SK-N-SH (cell line): Measurements from ENCODE around the gene MYO16. TPM values are rescaled to one million over a fixed set of nuclear protein-coding genes. Genes with fewer than 3 reads are reported as not detected.

ENCODE experiments used
- CTCF ChIA-PET: fragments of 300-600, 350-600 bp; formaldehyde crosslinking; extraction: SDS; loops from one replicate; lab custom pipeline; 2021; lab: Yijun Ruan, JAX
- POLR2A ChIA-PET: fragments of 350-600 bp; sonication (Branson Sonifier 250); formaldehyde crosslinking; extraction: SDS; loops from one replicate; lab custom pipeline; 2020; ENCODE audit warnings: antibody characterized with exemption, inconsistent platforms; lab: Yijun Ruan, JAX
- DNase-seq: peaks from one replicate; pipeline ENCODE4 v3.0.0; 2012
- H2AFZ ChIP-seq: fragments of 200-600 bp; sonication (generic); 2 replicates; pipeline ENCODE4 v1.8.1; 2016; ENCODE audit warnings: antibody characterized with exemption, mild to moderate bottlenecking, low read depth
- H3F3A ChIP-seq: fragments of 200-600 bp; sonication (generic); replicated peaks from 2 replicates; pipeline ENCODE3; 2016; ENCODE audit warnings: antibody characterized with exemption, mild to moderate bottlenecking; ENCODE audit not compliant: insufficient read depth
- H3K27ac ChIP-seq, 2 experiments: fragments of 200-500 bp in 1 of 2; fragments of 200-600 bp in 1 of 2; sonication (Bioruptor generic) in 1 of 2; sonication (generic), shearing (Covaris generic) in 1 of 2; 2 replicates each; pipeline versions ENCODE4 v1.5.1 to v1.6.1; 2014 to 2016; ENCODE audit warnings: low read depth in 2 of 2, inconsistent platforms in 1 of 2, low read length in 1 of 2, mild to moderate bottlenecking in 1 of 2, mixed read lengths in 1 of 2
- H3K27me3 ChIP-seq: fragments of 200-600 bp; sonication (generic), shearing (Covaris generic); 2 replicates; pipeline ENCODE4 v1.6.1; 2016; ENCODE audit warnings: mixed run types; ENCODE audit not compliant: insufficient read depth
- H3K36me3 ChIP-seq, 2 experiments: fragments of 200-500 bp in 1 of 2; fragments of 200-600 bp in 1 of 2; sonication (Bioruptor generic) in 1 of 2; sonication (generic) in 1 of 2; replicated peaks in 1 of 2; 2 replicates each; pipeline versions ENCODE3 to v1.5.1; 2014 to 2016; ENCODE audit warnings: low read length in 1 of 2, mild to moderate bottlenecking in 1 of 2; ENCODE audit not compliant: insufficient read depth in 2 of 2, control insufficient read depth in 1 of 2
- H3K4me1 ChIP-seq, 2 experiments: fragments of 200-500 bp in 1 of 2; fragments of 200-600 bp in 1 of 2; sonication (Bioruptor generic) in 1 of 2; sonication (generic), shearing (Covaris generic) in 1 of 2; 2 replicates each; pipeline versions ENCODE4 v1.5.1 to v1.6.1; 2014 to 2016; ENCODE audit warnings: low read depth in 1 of 2, low read length in 1 of 2, mixed run types in 1 of 2; ENCODE audit not compliant: insufficient read depth in 2 of 2, control insufficient read depth in 1 of 2
- H3K4me2 ChIP-seq: fragments of 200-600 bp; sonication (generic), shearing (Covaris generic); 2 replicates; pipeline ENCODE4 v1.6.1; 2017; ENCODE audit warnings: mixed run types
- H3K4me3 ChIP-seq, 2 experiments: fragments of 200-500 bp in 1 of 2; fragments of 200-600 bp in 1 of 2; sonication (Bioruptor generic) in 1 of 2; sonication (generic), shearing (Covaris generic) in 1 of 2; 2 replicates each; pipeline versions ENCODE4 v1.5.1 to v1.8.1; 2014 to 2016; ENCODE audit warnings: low read depth in 2 of 2, inconsistent platforms in 1 of 2, low read length in 1 of 2, mild to moderate bottlenecking in 1 of 2, mixed read lengths in 1 of 2, moderate library complexity in 1 of 2
- H3K79me2 ChIP-seq: fragments of 200-600 bp; sonication (generic); 2 replicates; pipeline ENCODE4 v1.8.1; 2017; ENCODE audit warnings: mild to moderate bottlenecking; ENCODE audit not compliant: insufficient read depth
- H3K9ac ChIP-seq: fragments of 200-600 bp; sonication (generic); 2 replicates; pipeline ENCODE4 v1.6.1; 2017; ENCODE audit warnings: mixed run types
- H3K9me2 ChIP-seq: fragments of 200-600 bp; sonication (generic); 2 replicates; pipeline ENCODE4 v1.6.1; 2017; ENCODE audit warnings: mixed run types
- H3K9me3 ChIP-seq: fragments of 200-600 bp; sonication (generic); 2 replicates; pipeline ENCODE4 v1.6.1; 2017; ENCODE audit warnings: mixed run types, mild to moderate bottlenecking, moderate library complexity
- H4K20me1 ChIP-seq: fragments of 200-600 bp; sonication (generic); 2 replicates; pipeline ENCODE4 v1.6.1; 2017; ENCODE audit warnings: mild to moderate bottlenecking, mixed run types; ENCODE audit not compliant: insufficient read depth
- ELF1 ChIP-seq: IDR thresholded peaks from 2 replicates; pipeline ENCODE4 v1.4.0; 2012
- EP300 ChIP-seq, 2 experiments: IDR thresholded peaks; 2 replicates each; pipeline versions ENCODE4 v1.4.0 to v1.6.1; 2012; ENCODE audit warnings: borderline replicate concordance in 1 of 2, low read depth in 1 of 2, low read length in 1 of 2
- EZH2phosphoT487 ChIP-seq: fragments of 200-600 bp; sonication (generic); IDR thresholded peaks from 2 replicates; pipeline ENCODE4 v1.6.1; 2017; ENCODE audit warnings: low read depth, mixed run types, mild to moderate bottlenecking, antibody characterized with exemption, moderate library complexity, borderline replicate concordance
- FOXM1 ChIP-seq: IDR thresholded peaks from 2 replicates; pipeline ENCODE4 v1.4.0; 2012; ENCODE audit warnings: low read depth, mild to moderate bottlenecking
- GABPA ChIP-seq: IDR thresholded peaks from 2 replicates; pipeline ENCODE4 v1.4.0; 2012; ENCODE audit warnings: low read depth, mild to moderate bottlenecking
- JUND ChIP-seq: IDR thresholded peaks from 2 replicates; pipeline ENCODE4 v1.4.0; 2012
- NFIC ChIP-seq: IDR thresholded peaks from 2 replicates; pipeline ENCODE4 v1.4.0; 2012; ENCODE audit warnings: borderline replicate concordance
- NRF1 ChIP-seq: IDR thresholded peaks from 2 replicates; pipeline ENCODE4 v1.6.1; 2012; ENCODE audit warnings: low read depth, mild to moderate bottlenecking, low read length
- RAD21 ChIP-seq: IDR thresholded peaks from 2 replicates; pipeline ENCODE4 v1.6.1; 2012; ENCODE audit warnings: mild to moderate bottlenecking, low read length
- RCOR1 ChIP-seq: fragments of 150-350 bp; IDR thresholded peaks from 2 replicates; pipeline ENCODE4 v1.6.1; 2017; ENCODE audit warnings: antibody characterized with exemption, low read length
- SIN3A ChIP-seq: IDR thresholded peaks from 2 replicates; pipeline ENCODE4 v1.6.1; 2012; ENCODE audit warnings: low read depth, mild to moderate bottlenecking, low read length, moderate library complexity, borderline replicate concordance
- SMC3 ChIP-seq: IDR thresholded peaks from 2 replicates; pipeline ENCODE4 v1.6.1; 2012; ENCODE audit warnings: low read depth, low read length, improper control_type of control experiment
- TAF1 ChIP-seq: IDR thresholded peaks from 2 replicates; pipeline ENCODE4 v1.6.1; 2012; ENCODE audit warnings: low read depth, mild to moderate bottlenecking, low read length, moderate library complexity, borderline replicate concordance
- WGBS: methylation state at CpG from one replicate; pipeline ENCODE4 v1.1.6; 2017; ENCODE audit warnings: low lambda C conversion rate; 5-methylcytosine and 5-hydroxymethylcytosine counted together
- polyA plus RNA-seq, 3 experiments: library from polyadenylated mRNA; depleted of rRNA; stranded (reverse); fragments of >200 nt; gene quantifications; 2 replicates each; pipeline ENCODE4 v1.2.3, GENCODE V29; 2012
- TF ChIP-seq, protein P1 (sequence below): IDR thresholded peaks from 2 replicates; pipeline ENCODE4 v1.4.0; 2012; ENCODE audit warnings: low read depth, borderline replicate concordance
- TF ChIP-seq, protein P2 (sequence below): fragments of 150-350 bp; IDR thresholded peaks from 2 replicates; pipeline ENCODE4 v1.6.1; 2016; ENCODE audit warnings: mild to moderate bottlenecking, low read depth, low read length
- TF ChIP-seq, protein P3 (sequence below): IDR thresholded peaks from 2 replicates; pipeline ENCODE4 v1.4.0; 2012; ENCODE audit warnings: low read depth, borderline replicate concordance
- TF ChIP-seq, protein P4 (sequence below): IDR thresholded peaks from 2 replicates; pipeline ENCODE4 v1.6.1; 2012; ENCODE audit warnings: mild to moderate bottlenecking, low read depth, low read length, moderate library complexity

The MYO16 gene
- polyA plus RNA-seq, 1 of the 3 experiments (the other 2 are of a cell fraction), result 0.07 TPM

DNA sequence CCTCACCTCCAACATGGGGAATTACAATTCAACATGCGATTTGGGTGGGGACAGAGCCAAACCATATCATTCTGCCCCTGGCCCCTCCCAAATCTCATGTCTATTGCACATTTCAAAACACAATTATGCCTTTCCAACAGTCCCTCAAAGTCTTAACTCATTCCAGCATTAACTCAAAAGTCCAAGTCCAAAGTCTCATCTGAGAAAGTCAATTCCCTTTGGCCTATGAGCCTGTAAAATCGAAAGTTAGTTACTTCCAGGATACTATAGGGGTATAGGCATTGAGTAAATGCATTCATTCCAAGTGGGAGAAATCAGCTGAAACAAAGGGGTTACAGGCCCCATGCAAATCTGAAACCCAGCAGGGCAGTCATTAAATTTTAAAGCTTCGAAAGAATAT is 598.8 kb downstream of the MYO16 start (continued):
- TF ChIP-seq EZH2phosphoT487 (no peak), FOXM1 (no peak), JUND (no peak), ELF1 (no peak)
- TF ChIP-seq, protein P1, sequence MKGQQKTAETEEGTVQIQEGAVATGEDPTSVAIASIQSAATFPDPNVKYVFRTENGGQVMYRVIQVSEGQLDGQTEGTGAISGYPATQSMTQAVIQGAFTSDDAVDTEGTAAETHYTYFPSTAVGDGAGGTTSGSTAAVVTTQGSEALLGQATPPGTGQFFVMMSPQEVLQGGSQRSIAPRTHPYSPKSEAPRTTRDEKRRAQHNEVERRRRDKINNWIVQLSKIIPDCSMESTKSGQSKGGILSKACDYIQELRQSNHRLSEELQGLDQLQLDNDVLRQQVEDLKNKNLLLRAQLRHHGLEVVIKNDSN, result no peak

DNA sequence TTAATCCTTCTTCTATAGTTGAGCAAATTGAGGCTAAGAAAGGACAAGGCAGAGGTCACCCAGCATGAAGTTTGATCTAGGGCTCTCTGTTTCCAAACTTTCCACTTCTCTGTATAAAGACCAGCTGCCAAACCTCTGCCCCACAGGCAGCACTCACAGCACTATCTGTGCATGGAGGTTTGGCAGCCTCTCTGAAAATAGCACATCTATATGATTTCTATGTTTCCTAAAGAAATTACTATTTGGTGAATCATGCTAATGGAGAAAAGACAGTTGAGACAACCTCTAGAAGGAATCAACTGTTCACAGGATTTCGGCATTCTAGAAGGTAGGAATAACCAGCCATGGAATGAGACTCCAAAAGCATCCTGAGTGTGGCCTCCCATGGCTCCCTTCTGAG is 602.5 kb downstream of the MYO16 start:
- Histone ChIP-seq H3K36me3 (no peaks in the 10 kb centered on the region), H3K9me2 (no peaks in the 10 kb centered on the region), H2AFZ (no peak overlapping the region), H3K4me2 (no peak overlapping the region), H3K79me2 (no peaks in the 10 kb centered on the region), H4K20me1 (no peaks in the 10 kb centered on the region), H3K27ac (no peak overlapping the region), H3K9ac (no peak overlapping the region), H3K4me1 (no peaks in the 10 kb centered on the region), H3F3A (no peaks in the 10 kb centered on the region), H3K9me3 (no peaks in the 10 kb centered on the region), H3K27me3 (no peaks in the 10 kb centered on the region), H3K4me3 (no peak overlapping the region)
- ChIA-PET POLR2A (no interaction called here), CTCF (no interaction called here)
- 92% methylated on average over 1 of the region's 1 CpG for WGBS
- TF ChIP-seq, protein P2, sequence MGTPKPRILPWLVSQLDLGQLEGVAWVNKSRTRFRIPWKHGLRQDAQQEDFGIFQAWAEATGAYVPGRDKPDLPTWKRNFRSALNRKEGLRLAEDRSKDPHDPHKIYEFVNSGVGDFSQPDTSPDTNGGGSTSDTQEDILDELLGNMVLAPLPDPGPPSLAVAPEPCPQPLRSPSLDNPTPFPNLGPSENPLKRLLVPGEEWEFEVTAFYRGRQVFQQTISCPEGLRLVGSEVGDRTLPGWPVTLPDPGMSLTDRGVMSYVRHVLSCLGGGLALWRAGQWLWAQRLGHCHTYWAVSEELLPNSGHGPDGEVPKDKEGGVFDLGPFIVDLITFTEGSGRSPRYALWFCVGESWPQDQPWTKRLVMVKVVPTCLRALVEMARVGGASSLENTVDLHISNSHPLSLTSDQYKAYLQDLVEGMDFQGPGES, result no peak
- no peak for TF ChIP-seq NRF1
- TF ChIP-seq NFIC, result no peak
- TF ChIP-seq RAD21, result no peak
- no peak for TF ChIP-seq SMC3
- TF ChIP-seq RCOR1, result no peak
- TF ChIP-seq FOXM1, result no peak
- TF ChIP-seq SIN3A, result no peak
- TF ChIP-seq GABPA, result no peak
- TF ChIP-seq EP300 (IDR thresholded peaks at IDR 0.05; ENCODE audit: borderline replicate concordance in 1 of 2, low read depth in 1 of 2, low read length in 1 of 2), result no peak
- no peak for TF ChIP-seq TAF1
- TF ChIP-seq, protein P3, sequence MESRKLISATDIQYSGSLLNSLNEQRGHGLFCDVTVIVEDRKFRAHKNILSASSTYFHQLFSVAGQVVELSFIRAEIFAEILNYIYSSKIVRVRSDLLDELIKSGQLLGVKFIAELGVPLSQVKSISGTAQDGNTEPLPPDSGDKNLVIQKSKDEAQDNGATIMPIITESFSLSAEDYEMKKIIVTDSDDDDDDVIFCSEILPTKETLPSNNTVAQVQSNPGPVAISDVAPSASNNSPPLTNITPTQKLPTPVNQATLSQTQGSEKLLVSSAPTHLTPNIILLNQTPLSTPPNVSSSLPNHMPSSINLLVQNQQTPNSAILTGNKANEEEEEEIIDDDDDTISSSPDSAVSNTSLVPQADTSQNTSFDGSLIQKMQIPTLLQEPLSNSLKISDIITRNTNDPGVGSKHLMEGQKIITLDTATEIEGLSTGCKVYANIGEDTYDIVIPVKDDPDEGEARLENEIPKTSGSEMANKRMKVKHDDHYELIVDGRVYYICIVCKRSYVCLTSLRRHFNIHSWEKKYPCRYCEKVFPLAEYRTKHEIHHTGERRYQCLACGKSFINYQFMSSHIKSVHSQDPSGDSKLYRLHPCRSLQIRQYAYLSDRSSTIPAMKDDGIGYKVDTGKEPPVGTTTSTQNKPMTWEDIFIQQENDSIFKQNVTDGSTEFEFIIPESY, result no peak
- TF ChIP-seq, protein P4, sequence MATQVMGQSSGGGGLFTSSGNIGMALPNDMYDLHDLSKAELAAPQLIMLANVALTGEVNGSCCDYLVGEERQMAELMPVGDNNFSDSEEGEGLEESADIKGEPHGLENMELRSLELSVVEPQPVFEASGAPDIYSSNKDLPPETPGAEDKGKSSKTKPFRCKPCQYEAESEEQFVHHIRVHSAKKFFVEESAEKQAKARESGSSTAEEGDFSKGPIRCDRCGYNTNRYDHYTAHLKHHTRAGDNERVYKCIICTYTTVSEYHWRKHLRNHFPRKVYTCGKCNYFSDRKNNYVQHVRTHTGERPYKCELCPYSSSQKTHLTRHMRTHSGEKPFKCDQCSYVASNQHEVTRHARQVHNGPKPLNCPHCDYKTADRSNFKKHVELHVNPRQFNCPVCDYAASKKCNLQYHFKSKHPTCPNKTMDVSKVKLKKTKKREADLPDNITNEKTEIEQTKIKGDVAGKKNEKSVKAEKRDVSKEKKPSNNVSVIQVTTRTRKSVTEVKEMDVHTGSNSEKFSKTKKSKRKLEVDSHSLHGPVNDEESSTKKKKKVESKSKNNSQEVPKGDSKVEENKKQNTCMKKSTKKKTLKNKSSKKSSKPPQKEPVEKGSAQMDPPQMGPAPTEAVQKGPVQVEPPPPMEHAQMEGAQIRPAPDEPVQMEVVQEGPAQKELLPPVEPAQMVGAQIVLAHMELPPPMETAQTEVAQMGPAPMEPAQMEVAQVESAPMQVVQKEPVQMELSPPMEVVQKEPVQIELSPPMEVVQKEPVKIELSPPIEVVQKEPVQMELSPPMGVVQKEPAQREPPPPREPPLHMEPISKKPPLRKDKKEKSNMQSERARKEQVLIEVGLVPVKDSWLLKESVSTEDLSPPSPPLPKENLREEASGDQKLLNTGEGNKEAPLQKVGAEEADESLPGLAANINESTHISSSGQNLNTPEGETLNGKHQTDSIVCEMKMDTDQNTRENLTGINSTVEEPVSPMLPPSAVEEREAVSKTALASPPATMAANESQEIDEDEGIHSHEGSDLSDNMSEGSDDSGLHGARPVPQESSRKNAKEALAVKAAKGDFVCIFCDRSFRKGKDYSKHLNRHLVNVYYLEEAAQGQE, result no peak
- no peak for DNase-seq
